Testis (tissue), 3 donors: ENCODE results near the gene ST8SIA5. TPM values are rescaled to one million over a fixed set of nuclear protein-coding genes. Genes with fewer than 3 reads are reported as not detected.

Experiments used
- DNase-seq: peaks from one replicate; pipeline ENCODE4 v3.0.0-alpha.2; 2019
- H3K27ac ChIP-seq, 2 donors: fragments of 200-600 bp; sonication (generic); one replicate each; pipeline ENCODE4 v1.5.1; 2019
- H3K27me3 ChIP-seq: fragments of 200-600 bp; sonication (generic); one replicate; pipeline ENCODE4 v1.5.1; 2019
- H3K36me3 ChIP-seq: fragments of 200-600 bp; sonication (generic); one replicate; pipeline ENCODE4 v1.5.1; 2017; ENCODE audit warnings: low read depth; ENCODE audit errors: missing control alignments
- H3K4me1 ChIP-seq: fragments of 200-600 bp; sonication (generic); one replicate; pipeline ENCODE4 v1.5.1; 2019
- H3K4me3 ChIP-seq, 2 donors: fragments of 200-600 bp; sonication (generic); one replicate each; pipeline ENCODE4 v1.5.1; 2017 to 2019
- H3K9me3 ChIP-seq: fragments of 200-600 bp; sonication (generic); one replicate; pipeline ENCODE4 v1.5.1; 2017
- CTCF ChIP-seq, 3 experiments: fragments of 450-650 bp in 2 of 3; fragments of 200-600 bp in 1 of 3; sonication (generic) in 1 of 3; IDR thresholded peaks; one replicate each; pipeline ENCODE4 v1.5.1; 2016 to 2019; ENCODE audit warnings: antibody characterized with exemption in 3 of 3, mild to moderate bottlenecking in 2 of 3, moderate library complexity in 1 of 3
- POLR2A ChIP-seq: fragments of 450-650 bp; IDR thresholded peaks from one replicate; pipeline ENCODE4 v1.6.1; 2017; ENCODE audit warnings: antibody characterized with exemption, mild to moderate bottlenecking, moderate library complexity
- WGBS, 2 donors: methylation state at CpG; one replicate each; pipeline ENCODE4 v1.1.5; 2018; 5-methylcytosine and 5-hydroxymethylcytosine counted together
- intact Hi-C: fragments of 100-400 bp; cut with DNase I; formaldehyde crosslinking; loops from one replicate; pipeline ENCODE4 v1.15.1; 2023; ENCODE audit warnings: low total_unique reads
- polyA plus RNA-seq: library from polyadenylated mRNA; stranded (reverse); fragments of 350-450 nt; fragmentation: Illumina TruSeq; extraction: RNeasy Lipid Tissue Mini Kit (QIAGEN cat#74804); gene quantifications from one replicate; pipeline ENCODE4 v1.2.3, GENCODE V29; 2014; ENCODE audit warnings: low read depth, low replicate concordance; ENCODE audit not compliant: insufficient read depth
- total RNA-seq, 2 donors: library from RNA; depleted of rRNA; stranded (reverse); fragments of >200 nt; gene quantifications; one replicate each; pipeline ENCODE4 v1.2.3, GENCODE V29; 2016

Gene ST8SIA5
- total and polyA plus RNA-seq, 3 donors from 2014 or later: 1.3 to 2.1 (median 1.6) TPM

DNA sequence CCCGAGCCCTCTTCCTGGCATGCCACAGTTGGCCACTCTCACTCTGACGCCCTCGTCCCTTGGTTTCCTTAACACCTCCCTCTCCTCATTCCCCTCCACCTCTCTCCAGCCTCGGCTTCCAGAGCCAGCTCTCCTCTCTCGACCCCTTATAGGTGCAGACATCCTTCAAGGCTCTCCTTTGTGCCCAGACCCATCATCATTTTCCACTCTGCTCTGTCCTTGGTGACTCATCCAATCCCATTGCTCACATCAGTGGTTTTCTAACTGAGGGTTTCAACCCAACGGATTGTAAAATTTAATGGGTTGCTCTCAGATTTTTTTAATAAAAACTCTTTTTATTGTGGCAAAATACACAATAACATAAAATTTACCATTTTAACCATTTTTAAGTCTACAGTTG, 6.2 kb downstream of the ST8SIA5 start:
- 80 to 84% methylated on average over 6 of the region's 6 CpGs for WGBS, 2 donors
- Histone ChIP-seq H3K4me1 (peaks cover 2% of the 10 kb centered on the region), H3K4me3 (no peak overlapping the region), H3K27me3 (no peaks in the 10 kb centered on the region), H3K9me3 (no peaks in the 10 kb centered on the region), H3K27ac (no peak overlapping the region), H3K36me3 (no peaks in the 10 kb centered on the region)
- DNase-seq: no peak
- intact Hi-C loops: no loop called here
- no peak for TF ChIP-seq CTCF (IDR thresholded peaks at IDR 0.05)
- TF ChIP-seq POLR2A: no peak

DNA sequence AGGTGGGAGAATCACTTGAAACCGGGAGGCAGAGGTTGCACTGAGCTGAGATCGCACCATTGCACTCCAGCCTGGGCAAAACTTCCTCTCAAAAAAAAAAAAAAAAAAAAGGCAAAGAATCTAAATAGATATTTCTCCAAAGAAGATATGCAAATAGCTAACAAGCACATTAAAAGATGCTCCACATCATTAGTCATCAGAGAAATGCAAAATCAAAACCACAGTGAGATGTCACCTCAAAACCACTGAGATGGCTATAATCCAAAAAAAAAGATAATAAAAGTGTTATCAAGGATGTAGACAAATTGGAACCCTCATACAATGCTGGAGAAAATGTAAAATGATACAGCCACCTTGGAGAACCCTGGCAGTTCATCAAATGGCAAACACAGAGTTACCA, 8.4 kb downstream of the ST8SIA5 start:
- H3K9me3 ChIP-seq: no peaks in the 10 kb centered on the region
- no peak for TF ChIP-seq POLR2A
- TF ChIP-seq CTCF (IDR thresholded peaks at IDR 0.05): no peak
- no peaks in the 10 kb centered on the region for H3K27me3 ChIP-seq
- no peaks in the 10 kb centered on the region for H3K4me1 ChIP-seq
- no peak overlapping the region for H3K4me3 ChIP-seq
- intact Hi-C loops: no loop called here
- no peak overlapping the region for H3K27ac ChIP-seq
- H3K36me3 ChIP-seq: no peaks in the 10 kb centered on the region
- DNase-seq: no peak
- WGBS, 2 donors: 88 to 94% methylated on average over 2 of the region's 2 CpGs

DNA sequence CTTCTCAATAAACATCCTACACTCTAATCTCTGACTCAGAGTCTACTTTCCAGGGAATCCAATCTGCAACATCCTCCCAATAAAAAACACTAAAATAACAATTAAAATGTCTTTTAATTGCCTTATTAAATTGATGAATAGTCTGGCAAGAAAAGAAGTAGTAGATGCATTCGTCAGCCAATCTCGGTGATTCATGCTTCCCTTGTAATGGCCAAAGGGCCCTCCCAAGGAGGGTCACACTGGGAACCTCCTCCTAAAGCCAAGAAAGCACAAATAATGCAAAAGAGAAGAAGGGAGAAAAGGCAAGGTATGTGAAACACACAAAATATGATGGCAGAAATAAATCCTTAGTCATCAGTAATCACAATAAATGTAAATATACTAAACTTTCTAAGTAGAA, 16.8 kb downstream of the ST8SIA5 start:
- DNase-seq: no peak
- TF ChIP-seq POLR2A (no peak), CTCF (IDR thresholded peaks at IDR 0.05) (no peak)
- H3K36me3 ChIP-seq: no peaks in the 10 kb centered on the region
- H3K27me3 ChIP-seq: no peaks in the 10 kb centered on the region
- H3K27ac ChIP-seq: no peak overlapping the region
- intact Hi-C loops: no loop called here
- no peaks in the 10 kb centered on the region for H3K9me3 ChIP-seq
- 68 to 70% methylated on average over 2 of the region's 2 CpGs for WGBS, 2 donors
- no peaks in the 10 kb centered on the region for H3K4me1 ChIP-seq
- H3K4me3 ChIP-seq: no peak overlapping the region

DNA sequence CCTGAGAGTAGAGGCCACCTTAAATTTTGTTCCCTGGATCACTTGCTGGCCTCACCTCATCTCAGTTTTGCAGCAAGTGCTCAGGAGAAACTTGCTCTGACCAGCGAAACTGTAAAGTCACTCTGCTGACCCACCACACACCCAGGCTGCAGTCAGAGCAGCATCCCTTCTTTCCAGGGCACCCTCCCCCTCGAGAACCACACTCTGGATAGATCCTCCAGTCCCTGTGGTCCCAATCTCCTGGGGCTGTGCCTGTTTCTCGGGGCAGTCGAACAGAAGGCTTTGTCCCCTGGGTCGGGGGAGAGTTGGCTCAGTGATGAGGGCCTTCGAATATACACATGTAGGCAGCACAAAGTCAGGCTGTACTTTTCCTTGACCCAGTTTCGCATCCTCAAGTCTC, 18.4 kb downstream of the ST8SIA5 start:
- no peak overlapping the region for H3K27ac ChIP-seq
- 48 to 66% methylated on average over 7 of the region's 7 CpGs for WGBS, 2 donors
- intact Hi-C loops: no loop called here
- H3K4me3 ChIP-seq: no peak overlapping the region
- H3K9me3 ChIP-seq: no peaks in the 10 kb centered on the region
- TF ChIP-seq POLR2A (no peak), CTCF (IDR thresholded peaks at IDR 0.05) (no peak)
- H3K4me1 ChIP-seq: no peaks in the 10 kb centered on the region
- no peaks in the 10 kb centered on the region for H3K27me3 ChIP-seq
- DNase-seq: no peak
- no peaks in the 10 kb centered on the region for H3K36me3 ChIP-seq

DNA sequence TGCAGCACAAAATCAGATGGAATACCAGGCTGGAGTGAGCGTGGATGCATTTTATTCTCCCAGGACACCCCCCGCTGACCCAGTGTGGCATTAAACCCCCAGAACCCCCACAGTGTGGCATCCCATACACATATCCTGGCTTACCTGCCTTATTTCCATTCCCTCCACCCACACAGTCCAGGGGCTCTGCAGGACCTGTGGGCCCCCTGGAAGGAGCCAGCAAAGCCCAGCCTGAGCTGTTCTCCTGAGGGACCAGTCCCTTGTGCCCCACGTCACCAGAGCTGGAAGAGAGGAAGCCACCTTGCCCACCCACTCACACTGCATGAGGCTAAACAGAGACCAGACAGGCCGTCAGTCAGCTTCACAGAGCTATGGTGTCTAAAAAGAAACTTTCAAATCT, 20.1 kb downstream of the ST8SIA5 start:
- TF ChIP-seq POLR2A: no peak
- Histone ChIP-seq H3K4me3 (no peak overlapping the region), H3K36me3 (no peaks in the 10 kb centered on the region), H3K27ac (no peak overlapping the region), H3K9me3 (no peaks in the 10 kb centered on the region), H3K4me1 (no peaks in the 10 kb centered on the region), H3K27me3 (no peaks in the 10 kb centered on the region)
- intact Hi-C loops: no loop called here
- WGBS, 2 donors: 68 to 80% methylated on average over 4 of the region's 4 CpGs
- no peak for DNase-seq
